ENCODE data around the gene ZNF175.

ZNF175 gene

GRCh38 chr19:51529301-51529700, 41.8 kb upstream of the ZNF175 start:
- H3K9me3 ChIP-seq: no peaks in the 10 kb centered on the region
- no peak overlapping the region for H3K4me3 ChIP-seq (ENCODE audit: low read depth in 1 of 2, low read length in 1 of 2)
- H3K36me3 ChIP-seq: no peaks in the 10 kb centered on the region
- TF ChIP-seq CTCF (IDR thresholded peaks at IDR 0.05): no peak
- H3K27ac ChIP-seq: no peak overlapping the region
- peaks cover 6% of the 10 kb centered on the region for H3K27me3 ChIP-seq
- H3K4me1 ChIP-seq (ENCODE audit: control insufficient read depth in 1 of 2, insufficient read depth in 1 of 2, low read depth in 1 of 2, low read length in 1 of 2): peaks cover 6% of the 10 kb centered on the region in 2 experiments

- peaks cover 6% of the 10 kb centered on the region for H3K27me3 ChIP-seq
- no peak for TF ChIP-seq CTCF (IDR thresholded peaks at IDR 0.05)
These were observed 40.5 kb upstream of the ZNF175 start for GRCh38 chr19:51530616-51531015.

GRCh38 chr19:51531349-51532315, 39.5 kb upstream of the ZNF175 start, which contains the start of gene SIGLEC6:
SIGLEC6 (minus strand) TSS chr19:51531670; CDS start chr19:51531648, 22 bp downstream.
- Histone ChIP-seq H3K36me3 (no peaks in the 10 kb centered on the region), H3K27ac (peak within 1 kb of the TSS; percentile 21), H3K4me3 (ENCODE audit: low read depth in 1 of 2, low read length in 1 of 2) (peak within 1 kb of the TSS in 1 of 2 experiments; percentile 20), H3K4me1 (ENCODE audit: control insufficient read depth in 1 of 2, insufficient read depth in 1 of 2, low read depth in 1 of 2, low read length in 1 of 2) (peaks cover 6% of the 10 kb centered on the region in 2 experiments), H3K9me3 (no peaks in the 10 kb centered on the region), H3K27me3 (peaks cover 6% of the 10 kb centered on the region)
- no peak for TF ChIP-seq CTCF (IDR thresholded peaks at IDR 0.05)

More at GRCh38 chr19:51530616-51531015, 40.5 kb upstream of the ZNF175 start:
- Histone ChIP-seq H3K4me3 (ENCODE audit: low read depth in 1 of 2, low read length in 1 of 2) (no peak overlapping the region), H3K36me3 (no peaks in the 10 kb centered on the region), H3K9me3 (no peaks in the 10 kb centered on the region), H3K27ac (no peak overlapping the region), H3K4me1 (ENCODE audit: control insufficient read depth in 1 of 2, insufficient read depth in 1 of 2, low read depth in 1 of 2, low read length in 1 of 2) (peaks cover 6% of the 10 kb centered on the region in 2 experiments)

- peaks cover 6% of the 10 kb centered on the region in 2 experiments for H3K4me1 ChIP-seq (ENCODE audit: control insufficient read depth in 1 of 2, insufficient read depth in 1 of 2, low read depth in 1 of 2, low read length in 1 of 2)
- H3K4me3 ChIP-seq (ENCODE audit: low read depth in 1 of 2, low read length in 1 of 2): no peak overlapping the region
- no peak for TF ChIP-seq CTCF (IDR thresholded peaks at IDR 0.05)
- H3K36me3 ChIP-seq: no peaks in the 10 kb centered on the region
- no peak overlapping the region for H3K27ac ChIP-seq
- H3K9me3 ChIP-seq: no peaks in the 10 kb centered on the region
- H3K27me3 ChIP-seq: peaks cover 12% of the 10 kb centered on the region
These were observed 35.5 kb upstream of the ZNF175 start for GRCh38 chr19:51535535-51535934.

GRCh38 chr19:51539821-51540366, 31.2 kb upstream of the ZNF175 start:
- TF ChIP-seq CTCF (IDR thresholded peaks at IDR 0.05): no peak
- Histone ChIP-seq H3K27me3 (peaks cover 48% of the 10 kb centered on the region), H3K4me1 (ENCODE audit: control insufficient read depth in 1 of 2, insufficient read depth in 1 of 2, low read depth in 1 of 2, low read length in 1 of 2) (no peaks in the 10 kb centered on the region), H3K4me3 (ENCODE audit: low read depth in 1 of 2, low read length in 1 of 2) (no peak overlapping the region), H3K9me3 (no peaks in the 10 kb centered on the region), H3K27ac (no peak overlapping the region), H3K36me3 (no peaks in the 10 kb centered on the region)
